Adrenal gland (tissue), 5 donors: ENCODE results near the gene TOP3B.

Source experiments
- POLR2A ChIP-seq, 2 donors: fragments of 450-650 bp; IDR thresholded peaks; one replicate each; pipeline ENCODE4 v1.6.1; 2017; ENCODE audit warnings: antibody characterized with exemption in 2 of 2, mild to moderate bottlenecking in 2 of 2, moderate library complexity in 1 of 2
- TF ChIP-seq, protein P1 (sequence below), 6 experiments: fragments of 450-650 bp in 4 of 6; fragments of 200-600 bp in 2 of 6; sonication (generic) in 1 of 6; IDR thresholded peaks; 1 replicate in 5 of 6; 2 replicates in 1 of 6; pipeline versions ENCODE4 v1.5.1 to v1.8.0; 2016 to 2021; ENCODE audit warnings: antibody characterized with exemption in 6 of 6, mild to moderate bottlenecking in 2 of 6, moderate library complexity in 1 of 6
- donor health status: DM: no; HTN: no; CAD: no.

DNA sequence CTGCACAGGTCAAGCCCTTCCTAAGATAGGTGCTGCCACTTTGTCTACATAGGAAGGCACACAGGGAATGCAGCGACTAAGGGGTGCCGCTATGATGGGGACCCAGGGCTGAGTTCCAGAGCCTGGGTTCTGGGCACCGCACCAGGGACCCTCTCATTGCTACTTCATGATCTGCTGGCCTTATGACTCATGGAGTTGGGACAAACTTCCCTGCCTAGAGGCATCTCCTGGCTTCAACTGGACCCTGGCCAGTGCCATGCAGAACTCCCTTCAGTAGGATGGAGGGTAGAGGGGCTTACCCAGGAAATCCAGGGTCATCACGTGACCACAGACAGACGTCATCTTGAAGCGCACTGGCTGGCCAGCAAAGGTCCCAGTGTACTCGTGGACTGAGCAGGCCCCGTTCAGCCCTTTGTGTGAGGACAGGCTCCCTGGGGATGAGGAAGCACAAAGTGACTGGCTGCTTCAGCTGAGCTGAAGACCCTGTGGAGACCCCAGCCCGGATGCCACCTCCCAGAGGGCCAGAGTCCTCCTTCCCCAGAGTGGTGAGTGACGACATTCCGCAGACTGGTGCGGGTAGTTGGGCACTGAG lies 8.4 kb downstream of the TOP3B start:
- TF ChIP-seq, protein P1, sequence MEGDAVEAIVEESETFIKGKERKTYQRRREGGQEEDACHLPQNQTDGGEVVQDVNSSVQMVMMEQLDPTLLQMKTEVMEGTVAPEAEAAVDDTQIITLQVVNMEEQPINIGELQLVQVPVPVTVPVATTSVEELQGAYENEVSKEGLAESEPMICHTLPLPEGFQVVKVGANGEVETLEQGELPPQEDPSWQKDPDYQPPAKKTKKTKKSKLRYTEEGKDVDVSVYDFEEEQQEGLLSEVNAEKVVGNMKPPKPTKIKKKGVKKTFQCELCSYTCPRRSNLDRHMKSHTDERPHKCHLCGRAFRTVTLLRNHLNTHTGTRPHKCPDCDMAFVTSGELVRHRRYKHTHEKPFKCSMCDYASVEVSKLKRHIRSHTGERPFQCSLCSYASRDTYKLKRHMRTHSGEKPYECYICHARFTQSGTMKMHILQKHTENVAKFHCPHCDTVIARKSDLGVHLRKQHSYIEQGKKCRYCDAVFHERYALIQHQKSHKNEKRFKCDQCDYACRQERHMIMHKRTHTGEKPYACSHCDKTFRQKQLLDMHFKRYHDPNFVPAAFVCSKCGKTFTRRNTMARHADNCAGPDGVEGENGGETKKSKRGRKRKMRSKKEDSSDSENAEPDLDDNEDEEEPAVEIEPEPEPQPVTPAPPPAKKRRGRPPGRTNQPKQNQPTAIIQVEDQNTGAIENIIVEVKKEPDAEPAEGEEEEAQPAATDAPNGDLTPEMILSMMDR (IDR thresholded peaks at IDR 0.05), result no peak
- no peak for TF ChIP-seq POLR2A (IDR thresholded peaks at IDR 0.05)
